ENCODE results near the gene KIZ.

DNA sequence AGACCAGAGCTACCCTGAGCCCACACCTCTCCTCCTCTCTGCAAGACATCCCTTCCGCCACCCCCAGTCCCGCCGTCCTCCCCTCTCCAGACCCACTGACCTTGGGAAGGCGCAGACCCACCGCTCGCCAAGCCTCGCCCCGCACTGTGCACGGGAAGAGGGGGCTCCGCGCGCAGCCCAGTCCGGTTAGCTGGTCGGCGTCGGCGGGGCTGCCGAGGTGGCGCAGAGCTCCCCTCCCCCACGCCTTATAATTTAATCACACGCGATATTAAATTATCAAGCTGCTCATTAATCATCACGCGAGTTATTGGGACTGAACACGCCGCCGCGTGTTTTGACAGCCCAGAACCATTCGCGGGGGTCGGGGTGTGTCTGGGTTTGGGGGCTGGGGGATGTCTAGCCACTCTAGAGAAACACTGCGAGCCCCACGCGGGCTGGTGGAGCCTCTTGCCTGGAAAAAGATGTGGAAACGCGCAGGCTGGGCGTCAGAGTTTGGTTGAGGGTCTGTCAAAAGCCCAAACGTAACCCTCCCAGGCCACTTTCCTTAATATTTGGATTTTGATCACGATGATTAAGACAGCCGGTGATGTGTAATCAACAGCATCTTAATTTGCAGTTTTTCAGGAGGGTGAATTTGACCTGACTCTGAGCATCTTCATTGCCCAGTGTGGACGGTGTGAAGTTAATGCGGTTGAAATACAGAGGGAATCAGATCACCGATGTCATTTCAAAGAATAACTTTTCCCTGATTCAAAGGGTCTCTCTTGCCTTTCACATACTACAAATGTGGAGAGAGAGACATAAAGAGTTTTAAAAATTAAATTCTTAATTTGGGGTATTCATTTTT is 19.5 kb upstream of the KIZ start, which contains the start of gene LINC00237:
- TF ChIP-seq POLR2A (IDR thresholded peaks at IDR 0.05; ENCODE audit: low read length), result no peak
- no peak for TF ChIP-seq GATA1 (IDR thresholded peaks at IDR 0.05; ENCODE audit: low read depth, low read length)
